GM21529 (cell line): ENCODE results near the gene MICAL3.

ENCODE experiments used
- ATAC-seq: cut with Tn5 transposase; IDR thresholded peaks from one replicate; pipeline ENCODE4 v1.9.1; 2021; ENCODE audit not compliant: unreplicated experiment

Gene MICAL3

DNA sequence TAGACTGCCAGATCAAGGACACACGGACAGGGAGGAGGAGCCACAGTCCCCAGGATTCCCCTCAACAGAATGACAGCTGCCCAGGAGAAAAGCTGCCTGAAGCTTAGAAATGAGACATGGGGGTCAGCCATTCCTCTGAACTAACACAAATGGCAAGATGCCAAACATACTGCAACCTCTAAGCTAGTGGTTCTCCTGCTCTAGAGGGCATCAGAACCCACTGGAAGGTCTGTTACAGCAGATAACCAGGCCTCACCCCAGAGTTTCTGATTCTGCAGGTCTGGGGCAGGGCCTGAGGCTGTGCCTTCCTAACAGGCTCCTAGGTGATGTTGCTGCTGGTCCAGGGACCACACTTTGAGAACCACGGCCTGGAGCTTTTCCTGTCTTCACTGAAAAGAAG, 221.5 kb downstream of the MICAL3 start:
- no peak for ATAC-seq

GRCh38 chr22:17802411-17802810, 221.9 kb downstream of the MICAL3 start:
- no peak for ATAC-seq

DNA sequence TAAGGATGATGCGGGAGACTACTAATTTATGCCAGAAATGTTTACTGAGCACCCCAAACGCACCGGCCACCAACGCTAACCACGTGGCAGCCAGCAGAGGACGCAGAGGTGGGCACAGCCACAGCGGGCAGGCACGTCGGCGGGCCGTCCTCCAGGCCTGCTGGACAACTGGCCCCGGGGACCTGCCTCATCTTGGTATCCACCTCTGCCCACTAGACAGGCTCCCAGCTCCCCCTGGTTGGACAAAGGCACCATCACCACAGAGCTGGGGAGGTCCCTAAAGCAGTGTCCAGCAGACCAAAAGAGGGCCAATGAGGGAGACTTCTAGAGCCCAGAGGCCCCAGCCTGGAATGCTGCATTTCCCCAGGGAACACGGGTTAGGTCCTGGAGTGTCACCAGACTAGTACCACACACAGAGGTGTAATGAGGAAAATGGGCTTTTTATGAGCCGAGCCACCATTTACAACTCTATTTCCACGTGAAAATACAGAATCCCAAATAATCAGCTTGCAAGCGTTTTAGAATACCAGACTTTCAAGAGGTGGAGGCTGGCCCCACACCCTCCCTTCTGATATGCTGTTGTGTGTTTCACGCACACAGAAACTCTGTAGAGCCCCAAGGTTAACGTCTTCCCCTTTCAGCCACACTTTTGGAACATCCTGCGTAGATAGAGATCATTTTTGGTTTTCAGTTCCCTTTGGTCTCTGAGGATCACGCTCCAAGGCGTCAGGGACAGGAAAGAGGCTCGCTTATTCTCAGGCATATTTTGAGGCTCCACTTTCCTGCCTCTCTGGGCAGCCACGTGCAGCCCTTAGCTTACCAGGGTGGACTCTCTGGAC, 226.4 kb downstream of the MICAL3 start:
- peak; percentile 68 for ATAC-seq

GRCh38 chr22:17796695-17797094, 227.7 kb downstream of the MICAL3 start:
- ATAC-seq, result no peak

- no peak for ATAC-seq
Measured at GRCh38 chr22:17795661-17796548, 228.5 kb downstream of the MICAL3 start.

DNA sequence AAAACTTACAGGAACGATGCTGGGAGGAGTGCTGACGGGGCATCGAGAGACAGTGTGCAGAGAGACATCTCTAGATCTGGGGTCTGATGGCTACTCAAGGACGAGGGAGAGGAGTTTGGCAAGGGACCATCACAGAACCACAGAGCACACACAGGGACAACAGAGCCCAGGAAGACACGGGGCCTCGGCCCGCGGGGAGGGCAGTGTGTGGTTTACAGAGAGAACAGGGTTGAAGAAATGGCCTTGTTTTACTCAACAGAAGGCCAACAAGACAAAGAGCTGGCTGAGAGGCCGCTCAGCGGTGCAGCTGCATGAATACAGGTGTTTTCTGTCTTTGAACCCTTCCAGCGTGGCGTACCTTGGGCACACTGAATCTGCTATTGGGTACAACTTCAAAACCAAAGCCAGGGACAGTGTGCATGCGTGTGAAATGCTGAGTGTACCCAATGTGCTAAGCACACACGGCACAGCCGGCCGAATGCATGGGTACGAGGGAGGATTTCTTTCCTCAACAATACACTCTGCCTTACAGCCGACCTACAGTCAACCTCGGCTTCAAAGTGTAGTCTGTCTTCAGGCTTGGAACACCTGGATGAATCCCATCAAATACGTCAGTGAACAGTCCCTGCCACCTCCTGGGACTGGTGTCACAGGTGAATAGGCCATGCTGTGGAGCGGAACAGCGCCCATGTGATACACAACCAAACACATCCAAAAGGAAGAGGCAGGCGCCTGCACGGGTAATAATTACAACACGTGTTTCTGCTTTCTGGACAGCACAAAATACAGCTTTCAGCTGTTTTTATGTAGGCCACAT, 229.4 kb downstream of the MICAL3 start:
- ATAC-seq, result no peak

- ATAC-seq, result no peak
Measured at GRCh38 chr22:17792854-17793434, 231.4 kb downstream of the MICAL3 start.

- no peak for ATAC-seq
Measured at GRCh38 chr22:17792299-17792698, 232.1 kb downstream of the MICAL3 start.

DNA sequence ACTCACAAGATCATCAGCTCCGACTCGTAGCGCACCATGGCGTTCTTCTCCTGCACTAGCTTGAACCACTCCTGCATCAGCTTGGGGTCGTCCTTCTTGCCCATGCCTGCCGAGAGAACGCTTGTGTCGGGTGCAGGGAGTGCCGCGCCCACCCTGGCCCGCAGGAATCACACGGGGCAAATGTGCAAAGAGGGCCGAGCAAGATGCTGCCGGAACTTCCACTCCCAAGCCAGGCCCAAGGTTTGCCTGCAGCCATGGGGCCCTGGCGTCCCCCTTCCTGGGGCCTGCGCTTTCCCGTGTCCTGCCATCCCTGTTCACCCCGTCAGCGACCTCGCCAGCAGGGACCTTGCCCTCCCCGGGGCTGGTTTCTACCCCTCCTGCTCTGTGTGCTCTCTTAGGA, 233.2 kb downstream of the MICAL3 start:
- ATAC-seq, result no peak

GRCh38 chr22:17789379-17790200, 234.8 kb downstream of the MICAL3 start:
- no peak for ATAC-seq

- ATAC-seq, result no peak
Measured at GRCh38 chr22:17788528-17789378, 235.6 kb downstream of the MICAL3 start.

DNA sequence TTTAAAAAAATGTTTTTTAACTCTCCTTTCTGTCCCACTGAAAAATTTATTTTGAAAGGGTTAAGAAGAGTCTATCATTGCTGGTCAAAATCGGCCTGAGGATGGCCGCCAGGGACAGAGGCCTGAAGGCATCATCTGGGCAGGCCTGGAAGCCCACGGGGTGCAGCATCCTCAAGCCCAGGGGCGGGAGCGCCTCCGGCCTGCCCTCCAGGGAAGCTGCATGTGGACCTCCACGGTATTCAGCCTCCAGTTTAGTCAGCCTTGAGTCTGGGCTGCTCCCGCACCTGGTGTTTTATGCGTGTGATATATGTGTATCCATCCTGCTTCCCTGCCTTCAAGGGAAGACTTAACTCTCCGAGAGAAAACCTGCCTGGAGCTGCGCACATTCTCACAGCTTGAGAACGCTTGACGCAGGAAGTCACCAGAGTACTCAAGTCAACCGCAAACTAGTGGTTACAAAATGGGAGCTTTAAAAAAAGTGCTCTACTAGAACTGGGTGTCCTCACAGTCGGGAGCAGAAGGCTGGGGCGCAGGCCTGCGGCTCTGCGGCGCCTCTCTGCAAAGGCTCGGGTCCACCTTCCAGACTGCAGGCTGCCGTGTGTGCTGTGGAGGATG, 236.5 kb downstream of the MICAL3 start:
- no peak for ATAC-seq

- no peak for ATAC-seq
Measured at GRCh38 chr22:17787241-17787640, 237.1 kb downstream of the MICAL3 start.

DNA sequence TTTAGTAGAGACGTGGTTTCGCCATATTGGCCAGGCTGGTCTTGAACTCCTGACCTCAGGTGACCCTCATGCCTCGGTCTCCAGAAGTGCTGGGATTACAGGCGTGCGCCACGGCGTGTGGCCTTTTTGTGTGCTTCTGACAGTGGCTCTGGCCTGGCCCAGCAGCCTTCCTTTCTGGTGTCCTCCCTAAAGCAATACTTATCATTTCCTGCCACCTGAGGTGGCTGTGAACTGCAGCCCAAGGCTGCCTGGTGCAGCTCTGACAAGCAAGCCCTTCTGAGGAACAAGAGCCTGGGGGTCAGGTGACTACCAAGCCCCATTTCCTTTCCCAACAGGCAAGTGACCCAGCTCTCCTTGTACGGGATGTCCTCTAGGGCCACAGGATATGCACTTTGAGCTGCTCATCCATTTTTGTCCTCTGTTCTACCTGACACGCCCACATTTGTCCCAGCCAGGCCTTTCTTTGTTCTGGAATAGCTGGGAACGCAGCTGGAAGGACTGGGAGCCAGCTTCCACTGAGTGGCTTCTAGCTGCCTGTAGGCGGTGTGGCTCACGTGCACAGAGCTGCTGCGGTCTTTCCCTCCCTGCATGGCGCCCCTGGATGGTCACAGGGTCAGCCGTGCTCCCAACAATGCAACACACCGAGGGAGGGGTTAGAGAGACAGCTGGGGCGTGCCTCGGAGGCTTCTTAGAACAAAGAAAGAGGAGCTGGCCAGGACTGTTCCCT, 237.8 kb downstream of the MICAL3 start:
- ATAC-seq, result no peak

- no peak for ATAC-seq
Measured at GRCh38 chr22:17785185-17786184, 238.9 kb downstream of the MICAL3 start.

DNA sequence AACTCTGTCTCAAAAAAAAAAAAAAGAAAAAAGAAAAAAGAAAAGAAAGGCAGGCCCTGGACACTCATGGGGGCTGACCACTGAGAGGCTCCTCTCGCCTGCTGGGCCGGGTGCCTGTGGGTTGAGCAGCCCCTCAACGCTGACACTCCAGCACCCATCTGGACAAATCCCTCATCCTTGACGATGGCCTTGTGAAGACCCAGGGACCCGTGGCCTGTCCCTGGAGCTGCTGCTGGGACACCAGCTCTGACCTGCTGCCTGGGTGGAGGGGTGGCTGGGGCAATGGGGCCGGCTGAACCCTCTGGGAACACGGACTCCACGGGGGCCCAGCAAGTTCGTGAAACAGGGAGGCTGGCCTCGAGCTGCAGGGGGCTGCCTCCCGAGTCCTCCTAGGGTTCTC, 239.6 kb downstream of the MICAL3 start:
- no peak for ATAC-seq
